SK-N-SH treated with all-trans-retinoic acid at 6 μM for 48 hours (cell line): ENCODE measurements around the gene LRP5.

Source experiments
- ATAC-seq: fragments of 200-7000 bp; cut with Tn5 transposase; 3 replicates; pipeline ENCODE4 v1.9.1; 2020; ENCODE audit warnings: mild to moderate bottlenecking, moderate library complexity
- ARNTL ChIP-seq: fragments of 450-650 bp; formaldehyde crosslinking; IDR thresholded peaks from 2 replicates; pipeline ENCODE4 v1.5.0; 2020; ENCODE audit warnings: low read depth, mild to moderate bottlenecking, moderate library complexity, borderline replicate concordance
- BACH2 ChIP-seq: fragments of 250-450 bp; sonication (Bioruptor Pico); IDR thresholded peaks from 2 replicates; pipeline ENCODE4 v1.9.0; 2021; ENCODE audit warnings: mild to moderate bottlenecking, borderline replicate concordance
- CSDC2 ChIP-seq: fragments of 250-450 bp; sonication (Bioruptor Pico); IDR thresholded peaks from 2 replicates; pipeline ENCODE4 v1.5.0; 2020; ENCODE audit warnings: mild to moderate bottlenecking, moderate library complexity
- ESRRG ChIP-seq: fragments of 250-450 bp; sonication (Bioruptor Pico); IDR thresholded peaks from 2 replicates; pipeline ENCODE4 v1.6.1; 2021; ENCODE audit warnings: mild to moderate bottlenecking
- ISL1 ChIP-seq: fragments of 250-450 bp; sonication (Bioruptor Pico); IDR thresholded peaks from 2 replicates; pipeline ENCODE4 v2.1.2; 2022; ENCODE audit warnings: mild to moderate bottlenecking, moderate library complexity
- OSR1 ChIP-seq: fragments of 250-450 bp; sonication (Bioruptor Pico); IDR thresholded peaks from 2 replicates; pipeline ENCODE4 v1.8.0; 2022; ENCODE audit warnings: moderate library complexity, mild to moderate bottlenecking, inconsistent platforms
- PPARA ChIP-seq: fragments of 250-450 bp; sonication (Bioruptor Pico); IDR thresholded peaks from 2 replicates; pipeline ENCODE4 v1.5.0; 2020; ENCODE audit warnings: mild to moderate bottlenecking, borderline replicate concordance
- RARB ChIP-seq: fragments of 250-450 bp; sonication (Bioruptor Pico); IDR thresholded peaks from 2 replicates; pipeline ENCODE4 v1.8.0; 2021; ENCODE audit warnings: mild to moderate bottlenecking, moderate library complexity
- SNAI2 ChIP-seq: fragments of 250-450 bp; sonication (Bioruptor Pico); IDR thresholded peaks from 2 replicates; pipeline ENCODE4 v1.5.0; 2020; ENCODE audit warnings: mild to moderate bottlenecking, moderate library complexity
- TCF4 ChIP-seq: fragments of 250-450 bp; sonication (Bioruptor Pico); IDR thresholded peaks from 2 replicates; pipeline ENCODE4 v1.8.0; 2021; ENCODE audit warnings: mild to moderate bottlenecking, moderate library complexity, borderline replicate concordance
- ZC3H10 ChIP-seq: fragments of 250-450 bp; sonication (Bioruptor Pico); IDR thresholded peaks from 2 replicates; pipeline ENCODE4 v1.5.1; 2021; ENCODE audit warnings: mild to moderate bottlenecking, moderate library complexity
- ZFP3 ChIP-seq: fragments of 250-450 bp; sonication (Bioruptor Pico); IDR thresholded peaks from 2 replicates; pipeline ENCODE4 v1.5.0; 2020; ENCODE audit warnings: mild to moderate bottlenecking, moderate library complexity
- ZFP30 ChIP-seq: fragments of 450-650 bp; formaldehyde crosslinking; IDR thresholded peaks from 2 replicates; pipeline ENCODE4 v1.5.0; 2022; ENCODE audit warnings: mild to moderate bottlenecking, moderate library complexity
- ZNF70 ChIP-seq: fragments of 450-650 bp; formaldehyde crosslinking; IDR thresholded peaks from 2 replicates; pipeline ENCODE4 v1.5.0; 2020; ENCODE audit warnings: mild to moderate bottlenecking, moderate library complexity
- ZNF8 ChIP-seq: fragments of 450-650 bp; formaldehyde crosslinking; IDR thresholded peaks from 2 replicates; pipeline ENCODE4 v1.5.0; 2020; ENCODE audit warnings: mild to moderate bottlenecking, moderate library complexity
- TF ChIP-seq, protein P1 (sequence below): fragments of 250-450 bp; sonication (Bioruptor Pico); IDR thresholded peaks from 2 replicates; pipeline ENCODE4 v1.5.1; 2021; ENCODE audit warnings: mild to moderate bottlenecking, moderate library complexity
- TF ChIP-seq, protein P2 (sequence below): fragments of 250-450 bp; sonication (Bioruptor Pico); IDR thresholded peaks from 2 replicates; pipeline ENCODE4 v1.8.0; 2021; ENCODE audit warnings: low read depth, mild to moderate bottlenecking, moderate library complexity, borderline replicate concordance
- TF ChIP-seq, protein P3 (sequence below): fragments of 250-450 bp; sonication (Bioruptor Pico); IDR thresholded peaks from 2 replicates; pipeline ENCODE4 v1.8.0; 2020; ENCODE audit warnings: mild to moderate bottlenecking, moderate library complexity, borderline replicate concordance
- TF ChIP-seq, protein P4 (sequence below): fragments of 250-450 bp; sonication (Bioruptor Pico); IDR thresholded peaks from 2 replicates; pipeline ENCODE4 v1.5.1; 2020; ENCODE audit warnings: low read depth, mild to moderate bottlenecking, moderate library complexity
- TF ChIP-seq, protein P5 (sequence below): fragments of 250-450 bp; sonication (Bioruptor Pico); IDR thresholded peaks from 2 replicates; pipeline ENCODE4 v1.5.0; 2020; ENCODE audit warnings: mild to moderate bottlenecking, moderate library complexity

Gene LRP5

DNA sequence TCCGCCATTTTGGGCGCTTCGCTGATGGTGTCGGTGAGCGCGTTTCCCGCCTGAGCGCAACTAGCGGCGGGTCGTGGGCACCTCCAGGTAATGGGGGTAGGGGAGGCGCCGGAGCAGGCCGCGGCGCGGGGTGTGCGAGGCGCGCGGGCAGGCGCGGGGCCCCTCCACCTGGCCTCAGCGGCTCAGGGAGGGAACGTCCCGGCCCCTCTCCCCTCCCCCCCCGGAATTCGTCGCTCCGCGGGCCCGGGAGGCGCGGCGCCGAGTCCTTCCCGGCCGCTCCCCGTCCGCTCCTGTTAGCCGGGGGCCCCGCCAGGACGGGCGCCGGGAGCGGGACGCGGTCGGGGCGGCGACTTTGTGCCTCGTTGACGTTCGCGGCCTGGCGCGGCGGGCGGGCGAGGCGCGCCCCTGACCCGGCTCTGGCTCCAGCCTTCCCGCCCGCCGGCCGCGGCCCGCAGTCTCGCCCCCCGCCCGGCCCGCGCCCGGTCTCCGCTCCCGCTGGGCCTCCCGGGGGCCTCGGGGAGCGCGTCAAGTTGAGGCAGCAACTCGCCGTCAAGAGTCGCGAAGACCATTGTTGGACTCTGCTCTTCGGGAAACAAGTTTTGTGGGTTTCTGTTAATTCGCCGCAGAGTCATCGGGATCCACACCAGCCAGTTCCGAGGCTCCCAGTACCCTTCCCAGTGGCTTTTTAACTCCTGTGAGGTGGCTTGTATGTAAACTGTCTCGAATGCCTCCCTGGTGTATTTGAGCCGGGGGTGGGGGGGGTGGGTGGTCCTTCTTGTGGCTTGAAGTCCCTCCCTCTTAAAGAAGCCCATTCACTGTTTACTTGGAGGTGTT is 148.6 kb downstream of the LRP5 start, which contains the start of gene PPP6R3:
PPP6R3 (plus strand) TSS at position 12 of the 834 bp plus-strand sequence. CDS start 76,913 bp downstream, outside the sequence.
- no peak for TF ChIP-seq ZFP30
- TF ChIP-seq, protein P1, sequence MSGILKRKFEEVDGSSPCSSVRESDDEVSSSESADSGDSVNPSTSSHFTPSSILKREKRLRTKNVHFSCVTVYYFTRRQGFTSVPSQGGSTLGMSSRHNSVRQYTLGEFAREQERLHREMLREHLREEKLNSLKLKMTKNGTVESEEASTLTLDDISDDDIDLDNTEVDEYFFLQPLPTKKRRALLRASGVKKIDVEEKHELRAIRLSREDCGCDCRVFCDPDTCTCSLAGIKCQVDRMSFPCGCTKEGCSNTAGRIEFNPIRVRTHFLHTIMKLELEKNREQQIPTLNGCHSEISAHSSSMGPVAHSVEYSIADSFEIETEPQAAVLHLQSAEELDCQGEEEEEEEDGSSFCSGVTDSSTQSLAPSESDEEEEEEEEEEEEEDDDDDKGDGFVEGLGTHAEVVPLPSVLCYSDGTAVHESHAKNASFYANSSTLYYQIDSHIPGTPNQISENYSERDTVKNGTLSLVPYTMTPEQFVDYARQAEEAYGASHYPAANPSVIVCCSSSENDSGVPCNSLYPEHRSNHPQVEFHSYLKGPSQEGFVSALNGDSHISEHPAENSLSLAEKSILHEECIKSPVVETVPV, result no peak
- TF ChIP-seq, protein P2, sequence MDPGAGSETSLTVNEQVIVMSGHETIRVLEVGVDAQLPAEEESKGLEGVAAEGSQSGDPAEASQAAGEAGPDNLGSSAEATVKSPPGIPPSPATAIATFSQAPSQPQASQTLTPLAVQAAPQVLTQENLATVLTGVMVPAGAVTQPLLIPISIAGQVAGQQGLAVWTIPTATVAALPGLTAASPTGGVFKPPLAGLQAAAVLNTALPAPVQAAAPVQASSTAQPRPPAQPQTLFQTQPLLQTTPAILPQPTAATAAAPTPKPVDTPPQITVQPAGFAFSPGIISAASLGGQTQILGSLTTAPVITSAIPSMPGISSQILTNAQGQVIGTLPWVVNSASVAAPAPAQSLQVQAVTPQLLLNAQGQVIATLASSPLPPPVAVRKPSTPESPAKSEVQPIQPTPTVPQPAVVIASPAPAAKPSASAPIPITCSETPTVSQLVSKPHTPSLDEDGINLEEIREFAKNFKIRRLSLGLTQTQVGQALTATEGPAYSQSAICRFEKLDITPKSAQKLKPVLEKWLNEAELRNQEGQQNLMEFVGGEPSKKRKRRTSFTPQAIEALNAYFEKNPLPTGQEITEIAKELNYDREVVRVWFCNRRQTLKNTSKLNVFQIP (CRISPR knock-in tag), result no peak
- no peak for TF ChIP-seq OSR1 (CRISPR knock-in tag)
- no peak for TF ChIP-seq TCF4 (CRISPR knock-in tag)
- TF ChIP-seq, protein P3, sequence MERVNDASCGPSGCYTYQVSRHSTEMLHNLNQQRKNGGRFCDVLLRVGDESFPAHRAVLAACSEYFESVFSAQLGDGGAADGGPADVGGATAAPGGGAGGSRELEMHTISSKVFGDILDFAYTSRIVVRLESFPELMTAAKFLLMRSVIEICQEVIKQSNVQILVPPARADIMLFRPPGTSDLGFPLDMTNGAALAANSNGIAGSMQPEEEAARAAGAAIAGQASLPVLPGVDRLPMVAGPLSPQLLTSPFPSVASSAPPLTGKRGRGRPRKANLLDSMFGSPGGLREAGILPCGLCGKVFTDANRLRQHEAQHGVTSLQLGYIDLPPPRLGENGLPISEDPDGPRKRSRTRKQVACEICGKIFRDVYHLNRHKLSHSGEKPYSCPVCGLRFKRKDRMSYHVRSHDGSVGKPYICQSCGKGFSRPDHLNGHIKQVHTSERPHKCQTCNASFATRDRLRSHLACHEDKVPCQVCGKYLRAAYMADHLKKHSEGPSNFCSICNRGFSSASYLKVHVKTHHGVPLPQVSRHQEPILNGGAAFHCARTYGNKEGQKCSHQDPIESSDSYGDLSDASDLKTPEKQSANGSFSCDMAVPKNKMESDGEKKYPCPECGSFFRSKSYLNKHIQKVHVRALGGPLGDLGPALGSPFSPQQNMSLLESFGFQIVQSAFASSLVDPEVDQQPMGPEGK (CRISPR knock-in tag), result no peak
- no peak for TF ChIP-seq ESRRG (CRISPR knock-in tag)
- no peak for TF ChIP-seq CSDC2 (CRISPR knock-in tag)
- TF ChIP-seq RARB, result no peak
- no peak for TF ChIP-seq ZNF8
- TF ChIP-seq SNAI2, result no peak
- TF ChIP-seq ISL1, result no peak
- no peak for TF ChIP-seq ARNTL (CRISPR knock-in tag)
- peak; percentile 35 for ATAC-seq

DNA sequence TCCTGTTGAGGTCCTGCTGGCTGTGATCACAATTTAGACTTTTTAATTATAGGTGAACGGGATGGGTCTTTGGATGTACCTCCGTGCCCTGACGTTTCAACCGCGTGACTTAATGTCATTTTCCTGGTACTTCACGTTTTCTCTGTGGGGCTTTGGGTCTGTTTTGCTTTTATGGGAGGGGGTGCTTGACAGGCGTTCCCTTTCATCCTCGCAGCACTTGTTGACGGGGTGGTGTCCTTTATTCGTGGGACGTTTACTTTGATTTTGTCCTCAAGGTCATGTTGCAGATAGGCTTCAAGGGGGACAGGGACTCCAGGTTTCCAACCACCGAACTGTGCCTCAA is 149.2 kb downstream of the LRP5 start:
- no peak for ATAC-seq
- TF ChIP-seq, protein P3 (CRISPR knock-in tag), result no peak
- no peak for TF ChIP-seq ZNF70 (CRISPR knock-in tag)
- TF ChIP-seq PPARA (CRISPR knock-in tag), result no peak
- no peak for TF ChIP-seq ZNF8
- no peak for TF ChIP-seq ISL1
- TF ChIP-seq, protein P4, sequence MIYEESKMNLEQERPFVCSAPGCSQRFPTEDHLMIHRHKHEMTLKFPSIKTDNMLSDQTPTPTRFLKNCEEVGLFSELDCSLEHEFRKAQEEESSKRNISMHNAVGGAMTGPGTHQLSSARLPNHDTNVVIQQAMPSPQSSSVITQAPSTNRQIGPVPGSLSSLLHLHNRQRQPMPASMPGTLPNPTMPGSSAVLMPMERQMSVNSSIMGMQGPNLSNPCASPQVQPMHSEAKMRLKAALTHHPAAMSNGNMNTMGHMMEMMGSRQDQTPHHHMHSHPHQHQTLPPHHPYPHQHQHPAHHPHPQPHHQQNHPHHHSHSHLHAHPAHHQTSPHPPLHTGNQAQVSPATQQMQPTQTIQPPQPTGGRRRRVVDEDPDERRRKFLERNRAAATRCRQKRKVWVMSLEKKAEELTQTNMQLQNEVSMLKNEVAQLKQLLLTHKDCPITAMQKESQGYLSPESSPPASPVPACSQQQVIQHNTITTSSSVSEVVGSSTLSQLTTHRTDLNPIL (CRISPR knock-in tag), result no peak
- TF ChIP-seq OSR1 (CRISPR knock-in tag), result no peak
- TF ChIP-seq TCF4 (CRISPR knock-in tag), result no peak
- TF ChIP-seq ZFP30, result no peak
- TF ChIP-seq SNAI2, result no peak
- no peak for TF ChIP-seq ZC3H10 (CRISPR knock-in tag)
- no peak for TF ChIP-seq CSDC2 (CRISPR knock-in tag)

DNA sequence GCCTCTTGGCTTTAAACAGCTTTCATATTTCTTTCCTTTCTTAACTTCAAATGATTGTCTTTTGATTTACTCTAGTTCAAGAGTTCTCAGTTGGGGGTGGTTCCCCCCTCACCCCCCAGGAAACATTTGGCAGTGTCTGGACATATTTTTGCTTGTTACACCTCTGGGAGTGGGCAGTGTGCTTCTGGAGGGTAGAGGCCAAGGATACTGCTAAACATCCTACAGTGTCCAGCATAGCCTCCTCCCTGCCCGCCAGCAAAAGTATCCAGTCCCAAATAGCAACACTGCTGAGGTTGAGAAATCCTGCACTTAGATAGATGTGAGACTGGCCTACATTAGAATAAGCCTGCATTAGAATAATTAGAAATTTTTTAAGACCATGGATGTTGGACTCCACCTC is 151.3 kb downstream of the LRP5 start:
- no peak for ATAC-seq
- TF ChIP-seq BACH2 (CRISPR knock-in tag), result no peak
- TF ChIP-seq, protein P4 (CRISPR knock-in tag), result no peak
- TF ChIP-seq, protein P1, result no peak
- no peak for TF ChIP-seq ESRRG (CRISPR knock-in tag)
- TF ChIP-seq ZFP3 (CRISPR knock-in tag), result no peak
- TF ChIP-seq ISL1, result no peak
- TF ChIP-seq, protein P2 (CRISPR knock-in tag), result no peak
- TF ChIP-seq, protein P5, sequence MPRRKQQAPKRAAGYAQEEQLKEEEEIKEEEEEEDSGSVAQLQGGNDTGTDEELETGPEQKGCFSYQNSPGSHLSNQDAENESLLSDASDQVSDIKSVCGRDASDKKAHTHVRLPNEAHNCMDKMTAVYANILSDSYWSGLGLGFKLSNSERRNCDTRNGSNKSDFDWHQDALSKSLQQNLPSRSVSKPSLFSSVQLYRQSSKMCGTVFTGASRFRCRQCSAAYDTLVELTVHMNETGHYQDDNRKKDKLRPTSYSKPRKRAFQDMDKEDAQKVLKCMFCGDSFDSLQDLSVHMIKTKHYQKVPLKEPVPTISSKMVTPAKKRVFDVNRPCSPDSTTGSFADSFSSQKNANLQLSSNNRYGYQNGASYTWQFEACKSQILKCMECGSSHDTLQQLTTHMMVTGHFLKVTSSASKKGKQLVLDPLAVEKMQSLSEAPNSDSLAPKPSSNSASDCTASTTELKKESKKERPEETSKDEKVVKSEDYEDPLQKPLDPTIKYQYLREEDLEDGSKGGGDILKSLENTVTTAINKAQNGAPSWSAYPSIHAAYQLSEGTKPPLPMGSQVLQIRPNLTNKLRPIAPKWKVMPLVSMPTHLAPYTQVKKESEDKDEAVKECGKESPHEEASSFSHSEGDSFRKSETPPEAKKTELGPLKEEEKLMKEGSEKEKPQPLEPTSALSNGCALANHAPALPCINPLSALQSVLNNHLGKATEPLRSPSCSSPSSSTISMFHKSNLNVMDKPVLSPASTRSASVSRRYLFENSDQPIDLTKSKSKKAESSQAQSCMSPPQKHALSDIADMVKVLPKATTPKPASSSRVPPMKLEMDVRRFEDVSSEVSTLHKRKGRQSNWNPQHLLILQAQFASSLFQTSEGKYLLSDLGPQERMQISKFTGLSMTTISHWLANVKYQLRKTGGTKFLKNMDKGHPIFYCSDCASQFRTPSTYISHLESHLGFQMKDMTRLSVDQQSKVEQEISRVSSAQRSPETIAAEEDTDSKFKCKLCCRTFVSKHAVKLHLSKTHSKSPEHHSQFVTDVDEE (CRISPR knock-in tag), result no peak
- no peak for TF ChIP-seq ARNTL (CRISPR knock-in tag)
